ENCODE measurements around the gene RUNDC1.
A peak's percentile ranks its signal among the peaks of the same experiment; 100 is the strongest.
"Not testable (repeated sequence)": the region's sequence is repeated elsewhere in the genome, so short reads cannot be mapped to it uniquely, and the experiment has no call there.

RUNDC1 gene

GRCh38 chr17:42991471-42991870, 11.1 kb downstream of the RUNDC1 start:
- no peak for DNase-seq (ENCODE audit: low read depth, low spot score)
- H3K4me1 ChIP-seq (ENCODE audit: insufficient read depth, insufficient read length): no peaks in the 10 kb centered on the region
- peaks cover 81% of the 10 kb centered on the region for H3K36me3 ChIP-seq (ENCODE audit: insufficient read depth, insufficient read length, low read length)
- no peak overlapping the region for H3K9ac ChIP-seq (ENCODE audit: insufficient read length, low read depth)
- no peak for TF ChIP-seq SUZ12 (IDR thresholded peaks at IDR 0.05; ENCODE audit: extremely low read depth, insufficient read depth, insufficient read length)
- no peak for TF ChIP-seq YY1 (IDR thresholded peaks at IDR 0.05; ENCODE audit: insufficient read depth, insufficient read length)
- no peak for TF ChIP-seq ZNF274 (IDR thresholded peaks at IDR 0.05; ENCODE audit: low read depth, low read length)
- no peak overlapping the region for H3K4me3 ChIP-seq (ENCODE audit: insufficient read length, low read depth)
- H3K27me3 ChIP-seq (ENCODE audit: insufficient read depth, insufficient read length): no peaks in the 10 kb centered on the region
- no peaks in the 10 kb centered on the region for H3K9me3 ChIP-seq (ENCODE audit: insufficient read depth, low read length)

GRCh38 chr17:42992872-42993271, 12.5 kb downstream of the RUNDC1 start:
- TF ChIP-seq ZNF274 (IDR thresholded peaks at IDR 0.05; ENCODE audit: low read depth, low read length): no peak
- TF ChIP-seq SUZ12 (IDR thresholded peaks at IDR 0.05; ENCODE audit: extremely low read depth, insufficient read depth, insufficient read length): no peak
- no peak for TF ChIP-seq YY1 (IDR thresholded peaks at IDR 0.05; ENCODE audit: insufficient read depth, insufficient read length)
- H3K9me3 ChIP-seq (ENCODE audit: insufficient read depth, low read length): no peaks in the 10 kb centered on the region
- no peak overlapping the region for H3K9ac ChIP-seq (ENCODE audit: insufficient read length, low read depth)
- H3K4me3 ChIP-seq (ENCODE audit: insufficient read length, low read depth): no peak overlapping the region
- H3K4me1 ChIP-seq (ENCODE audit: insufficient read depth, insufficient read length): no peaks in the 10 kb centered on the region
- H3K27me3 ChIP-seq (ENCODE audit: insufficient read depth, insufficient read length): no peaks in the 10 kb centered on the region
- DNase-seq (ENCODE audit: low read depth, low spot score): no peak
- H3K36me3 ChIP-seq (ENCODE audit: insufficient read depth, insufficient read length, low read length): peaks cover 68% of the 10 kb centered on the region

GRCh38 chr17:42993913-42994312, 13.5 kb downstream of the RUNDC1 start:
- H3K9ac ChIP-seq (ENCODE audit: insufficient read length, low read depth); H3K9me3 ChIP-seq (ENCODE audit: insufficient read depth, low read length); H3K4me1 ChIP-seq (ENCODE audit: insufficient read depth, insufficient read length); DNase-seq (ENCODE audit: low read depth, low spot score); H3K27me3 ChIP-seq (ENCODE audit: insufficient read depth, insufficient read length); H3K4me3 ChIP-seq (ENCODE audit: insufficient read length, low read depth): not testable (repeated sequence)
- H3K36me3 ChIP-seq (ENCODE audit: insufficient read depth, insufficient read length, low read length): peaks cover 64% of the 10 kb centered on the region

- Histone ChIP-seq H3K9me3 (ENCODE audit: insufficient read depth, low read length) (no peaks in the 10 kb centered on the region), H3K9ac (ENCODE audit: insufficient read length, low read depth) (peak overlapping the region; percentile 69), H3K4me1 (ENCODE audit: insufficient read depth, insufficient read length) (peaks cover 5% of the 10 kb centered on the region), H3K4me3 (ENCODE audit: insufficient read length, low read depth) (peak overlapping the region; percentile 12), H3K36me3 (ENCODE audit: insufficient read depth, insufficient read length, low read length) (peaks cover 63% of the 10 kb centered on the region), H3K27me3 (ENCODE audit: insufficient read depth, insufficient read length) (no peaks in the 10 kb centered on the region)
- TF ChIP-seq YY1 (IDR thresholded peaks at IDR 0.05; ENCODE audit: insufficient read depth, insufficient read length): no peak
- no peak for TF ChIP-seq SUZ12 (IDR thresholded peaks at IDR 0.05; ENCODE audit: extremely low read depth, insufficient read depth, insufficient read length)
- TF ChIP-seq ZNF274 (IDR thresholded peaks at IDR 0.05; ENCODE audit: low read depth, low read length): no peak
- no peak for DNase-seq (ENCODE audit: low read depth, low spot score)
Measured at GRCh38 chr17:42997390-42997983, 17.1 kb downstream of the RUNDC1 start.

GRCh38 chr17:42997984-42998938, 17.9 kb downstream of the RUNDC1 start, which contains the start of gene RPL27:
Gene RPL27, plus strand, starts transcription at chr17:42998419. Its CDS starts 332 bp downstream, at chr17:42998751.
- H3K9ac ChIP-seq (ENCODE audit: insufficient read length, low read depth): peak within 1 kb of the TSS; percentile 100
- DNase-seq (ENCODE audit: low read depth, low spot score): peak; percentile 97
- H3K4me3 ChIP-seq (ENCODE audit: insufficient read length, low read depth): peak within 1 kb of the TSS; percentile 98
- H3K36me3 ChIP-seq (ENCODE audit: insufficient read depth, insufficient read length, low read length): peaks cover 63% of the 10 kb centered on the region
- peaks cover 5% of the 10 kb centered on the region for H3K4me1 ChIP-seq (ENCODE audit: insufficient read depth, insufficient read length)
- no peaks in the 10 kb centered on the region for H3K9me3 ChIP-seq (ENCODE audit: insufficient read depth, low read length)
- TF ChIP-seq ZNF274 (IDR thresholded peaks at IDR 0.05; ENCODE audit: low read depth, low read length) (no peak), YY1 (IDR thresholded peaks at IDR 0.05; ENCODE audit: insufficient read depth, insufficient read length) (peak; percentile 16)
- no peaks in the 10 kb centered on the region for H3K27me3 ChIP-seq (ENCODE audit: insufficient read depth, insufficient read length)

- TF ChIP-seq YY1 (IDR thresholded peaks at IDR 0.05; ENCODE audit: insufficient read depth, insufficient read length) (no peak), ZNF274 (IDR thresholded peaks at IDR 0.05; ENCODE audit: low read depth, low read length) (no peak), SUZ12 (IDR thresholded peaks at IDR 0.05; ENCODE audit: extremely low read depth, insufficient read depth, insufficient read length) (no peak)
- no peaks in the 10 kb centered on the region for H3K9me3 ChIP-seq (ENCODE audit: insufficient read depth, low read length)
- peak overlapping the region; percentile 98 for H3K4me3 ChIP-seq (ENCODE audit: insufficient read length, low read depth)
- no peaks in the 10 kb centered on the region for H3K27me3 ChIP-seq (ENCODE audit: insufficient read depth, insufficient read length)
- peak overlapping the region; percentile 100 for H3K9ac ChIP-seq (ENCODE audit: insufficient read length, low read depth)
- H3K4me1 ChIP-seq (ENCODE audit: insufficient read depth, insufficient read length): peaks cover 8% of the 10 kb centered on the region
- peaks cover 62% of the 10 kb centered on the region for H3K36me3 ChIP-seq (ENCODE audit: insufficient read depth, insufficient read length, low read length)
- DNase-seq (ENCODE audit: low read depth, low spot score): no peak
Measured at GRCh38 chr17:42999003-42999525, 18.7 kb downstream of the RUNDC1 start.

GRCh38 chr17:43000894-43001293, 20.5 kb downstream of the RUNDC1 start:
- peaks cover 69% of the 10 kb centered on the region for H3K36me3 ChIP-seq (ENCODE audit: insufficient read depth, insufficient read length, low read length)
- peak overlapping the region; percentile 70 for H3K9ac ChIP-seq (ENCODE audit: insufficient read length, low read depth)
- DNase-seq (ENCODE audit: low read depth, low spot score); H3K4me3 ChIP-seq (ENCODE audit: insufficient read length, low read depth); H3K9me3 ChIP-seq (ENCODE audit: insufficient read depth, low read length); H3K4me1 ChIP-seq (ENCODE audit: insufficient read depth, insufficient read length); H3K27me3 ChIP-seq (ENCODE audit: insufficient read depth, insufficient read length): not testable (repeated sequence)

Data from NT2/D1 (cell line).